MM.1S (cell line): ENCODE results near the gene TRIM27.

Experiments used
- EZH2 ChIP-seq: fragments of 300-600 bp; sonication (generic); optimal IDR thresholded peaks from 2 replicates; pipeline ENCODE3; 2017; ENCODE audit warnings: low read depth, mild to moderate bottlenecking, antibody characterized with exemption, low read length, mixed read lengths
- TF ChIP-seq, protein P1 (sequence below): fragments of 300-600 bp; sonication (generic); IDR thresholded peaks from 2 replicates; pipeline ENCODE4 v1.5.1; 2016; ENCODE audit warnings: antibody characterized with exemption, low read length, mixed read lengths

- TF ChIP-seq, protein P1, sequence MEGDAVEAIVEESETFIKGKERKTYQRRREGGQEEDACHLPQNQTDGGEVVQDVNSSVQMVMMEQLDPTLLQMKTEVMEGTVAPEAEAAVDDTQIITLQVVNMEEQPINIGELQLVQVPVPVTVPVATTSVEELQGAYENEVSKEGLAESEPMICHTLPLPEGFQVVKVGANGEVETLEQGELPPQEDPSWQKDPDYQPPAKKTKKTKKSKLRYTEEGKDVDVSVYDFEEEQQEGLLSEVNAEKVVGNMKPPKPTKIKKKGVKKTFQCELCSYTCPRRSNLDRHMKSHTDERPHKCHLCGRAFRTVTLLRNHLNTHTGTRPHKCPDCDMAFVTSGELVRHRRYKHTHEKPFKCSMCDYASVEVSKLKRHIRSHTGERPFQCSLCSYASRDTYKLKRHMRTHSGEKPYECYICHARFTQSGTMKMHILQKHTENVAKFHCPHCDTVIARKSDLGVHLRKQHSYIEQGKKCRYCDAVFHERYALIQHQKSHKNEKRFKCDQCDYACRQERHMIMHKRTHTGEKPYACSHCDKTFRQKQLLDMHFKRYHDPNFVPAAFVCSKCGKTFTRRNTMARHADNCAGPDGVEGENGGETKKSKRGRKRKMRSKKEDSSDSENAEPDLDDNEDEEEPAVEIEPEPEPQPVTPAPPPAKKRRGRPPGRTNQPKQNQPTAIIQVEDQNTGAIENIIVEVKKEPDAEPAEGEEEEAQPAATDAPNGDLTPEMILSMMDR: no peak
- TF ChIP-seq EZH2: no peak
Measured at GRCh38 chr6:28865401-28866204, 58.2 kb downstream of the TRIM27 start.
